SK-N-SH (cell line): Measurements from ENCODE around the gene FKBP2. TPM values are rescaled to one million over a fixed set of nuclear protein-coding genes. Genes with fewer than 3 reads are reported as not detected.

Experiments
- CTCF ChIA-PET: fragments of 300-600, 350-600 bp; formaldehyde crosslinking; extraction: SDS; loops from one replicate; lab custom pipeline; 2021; lab: Yijun Ruan, JAX
- POLR2A ChIA-PET: fragments of 350-600 bp; sonication (Branson Sonifier 250); formaldehyde crosslinking; extraction: SDS; loops from one replicate; lab custom pipeline; 2020; ENCODE audit warnings: antibody characterized with exemption, inconsistent platforms; lab: Yijun Ruan, JAX
- DNase-seq: peaks from one replicate; pipeline ENCODE4 v3.0.0; 2012
- H2AFZ ChIP-seq: fragments of 200-600 bp; sonication (generic); 2 replicates; pipeline ENCODE4 v1.8.1; 2016; ENCODE audit warnings: antibody characterized with exemption, mild to moderate bottlenecking, low read depth
- H3F3A ChIP-seq: fragments of 200-600 bp; sonication (generic); replicated peaks from 2 replicates; pipeline ENCODE3; 2016; ENCODE audit warnings: antibody characterized with exemption, mild to moderate bottlenecking; ENCODE audit not compliant: insufficient read depth
- H3K27ac ChIP-seq, 2 experiments: fragments of 200-500 bp in 1 of 2; fragments of 200-600 bp in 1 of 2; sonication (Bioruptor generic) in 1 of 2; sonication (generic), shearing (Covaris generic) in 1 of 2; 2 replicates each; pipeline versions ENCODE4 v1.5.1 to v1.6.1; 2014 to 2016; ENCODE audit warnings: low read depth in 2 of 2, inconsistent platforms in 1 of 2, low read length in 1 of 2, mild to moderate bottlenecking in 1 of 2, mixed read lengths in 1 of 2
- H3K27me3 ChIP-seq: fragments of 200-600 bp; sonication (generic), shearing (Covaris generic); 2 replicates; pipeline ENCODE4 v1.6.1; 2016; ENCODE audit warnings: mixed run types; ENCODE audit not compliant: insufficient read depth
- H3K36me3 ChIP-seq, 2 experiments: fragments of 200-500 bp in 1 of 2; fragments of 200-600 bp in 1 of 2; sonication (Bioruptor generic) in 1 of 2; sonication (generic) in 1 of 2; replicated peaks in 1 of 2; 2 replicates each; pipeline versions ENCODE3 to v1.5.1; 2014 to 2016; ENCODE audit warnings: low read length in 1 of 2, mild to moderate bottlenecking in 1 of 2; ENCODE audit not compliant: insufficient read depth in 2 of 2, control insufficient read depth in 1 of 2
- H3K4me1 ChIP-seq, 2 experiments: fragments of 200-500 bp in 1 of 2; fragments of 200-600 bp in 1 of 2; sonication (Bioruptor generic) in 1 of 2; sonication (generic), shearing (Covaris generic) in 1 of 2; 2 replicates each; pipeline versions ENCODE4 v1.5.1 to v1.6.1; 2014 to 2016; ENCODE audit warnings: low read depth in 1 of 2, low read length in 1 of 2, mixed run types in 1 of 2; ENCODE audit not compliant: insufficient read depth in 2 of 2, control insufficient read depth in 1 of 2
- H3K4me2 ChIP-seq: fragments of 200-600 bp; sonication (generic), shearing (Covaris generic); 2 replicates; pipeline ENCODE4 v1.6.1; 2017; ENCODE audit warnings: mixed run types
- H3K4me3 ChIP-seq, 2 experiments: fragments of 200-500 bp in 1 of 2; fragments of 200-600 bp in 1 of 2; sonication (Bioruptor generic) in 1 of 2; sonication (generic), shearing (Covaris generic) in 1 of 2; 2 replicates each; pipeline versions ENCODE4 v1.5.1 to v1.8.1; 2014 to 2016; ENCODE audit warnings: low read depth in 2 of 2, inconsistent platforms in 1 of 2, low read length in 1 of 2, mild to moderate bottlenecking in 1 of 2, mixed read lengths in 1 of 2, moderate library complexity in 1 of 2
- H3K79me2 ChIP-seq: fragments of 200-600 bp; sonication (generic); 2 replicates; pipeline ENCODE4 v1.8.1; 2017; ENCODE audit warnings: mild to moderate bottlenecking; ENCODE audit not compliant: insufficient read depth
- H3K9ac ChIP-seq: fragments of 200-600 bp; sonication (generic); 2 replicates; pipeline ENCODE4 v1.6.1; 2017; ENCODE audit warnings: mixed run types
- H3K9me2 ChIP-seq: fragments of 200-600 bp; sonication (generic); 2 replicates; pipeline ENCODE4 v1.6.1; 2017; ENCODE audit warnings: mixed run types
- H3K9me3 ChIP-seq: fragments of 200-600 bp; sonication (generic); 2 replicates; pipeline ENCODE4 v1.6.1; 2017; ENCODE audit warnings: mixed run types, mild to moderate bottlenecking, moderate library complexity
- H4K20me1 ChIP-seq: fragments of 200-600 bp; sonication (generic); 2 replicates; pipeline ENCODE4 v1.6.1; 2017; ENCODE audit warnings: mild to moderate bottlenecking, mixed run types; ENCODE audit not compliant: insufficient read depth
- CHD2 ChIP-seq: fragments of 150-350 bp; IDR thresholded peaks from 2 replicates; pipeline ENCODE4 v1.6.1; 2018; ENCODE audit warnings: low read length; ENCODE audit not compliant: partially characterized antibody
- ELF1 ChIP-seq: IDR thresholded peaks from 2 replicates; pipeline ENCODE4 v1.4.0; 2012
- EP300 ChIP-seq, 2 experiments: IDR thresholded peaks; 2 replicates each; pipeline versions ENCODE4 v1.4.0 to v1.6.1; 2012; ENCODE audit warnings: borderline replicate concordance in 1 of 2, low read depth in 1 of 2, low read length in 1 of 2
- EZH2phosphoT487 ChIP-seq: fragments of 200-600 bp; sonication (generic); IDR thresholded peaks from 2 replicates; pipeline ENCODE4 v1.6.1; 2017; ENCODE audit warnings: low read depth, mixed run types, mild to moderate bottlenecking, antibody characterized with exemption, moderate library complexity, borderline replicate concordance
- FOSL2 ChIP-seq: IDR thresholded peaks from 2 replicates; pipeline ENCODE4 v1.4.0; 2012; ENCODE audit warnings: low read depth, mild to moderate bottlenecking, moderate library complexity, borderline replicate concordance
- FOXJ3 ChIP-seq: sonication (generic); formaldehyde crosslinking; IDR thresholded peaks from 2 replicates; pipeline ENCODE4 v1.5.1; 2020; ENCODE audit warnings: mild to moderate bottlenecking, missing genetic modification reagents
- FOXM1 ChIP-seq: IDR thresholded peaks from 2 replicates; pipeline ENCODE4 v1.4.0; 2012; ENCODE audit warnings: low read depth, mild to moderate bottlenecking
- GABPA ChIP-seq: IDR thresholded peaks from 2 replicates; pipeline ENCODE4 v1.4.0; 2012; ENCODE audit warnings: low read depth, mild to moderate bottlenecking
- GATA2 ChIP-seq: sonication (generic); formaldehyde crosslinking; IDR thresholded peaks from 2 replicates; pipeline ENCODE4 v1.5.0; 2020; ENCODE audit warnings: mild to moderate bottlenecking, missing genetic modification reagents
- JUND ChIP-seq: IDR thresholded peaks from 2 replicates; pipeline ENCODE4 v1.4.0; 2012
- MEF2A ChIP-seq: IDR thresholded peaks from 2 replicates; pipeline ENCODE4 v1.4.0; 2012; ENCODE audit warnings: low read depth, borderline replicate concordance
- MXI1 ChIP-seq: IDR thresholded peaks from 2 replicates; pipeline ENCODE4 v1.6.1; 2012; ENCODE audit warnings: mild to moderate bottlenecking, low read depth, low read length, improper control_type of control experiment
- NFIC ChIP-seq: IDR thresholded peaks from 2 replicates; pipeline ENCODE4 v1.4.0; 2012; ENCODE audit warnings: borderline replicate concordance
- NRF1 ChIP-seq: IDR thresholded peaks from 2 replicates; pipeline ENCODE4 v1.6.1; 2012; ENCODE audit warnings: low read depth, mild to moderate bottlenecking, low read length
- POLR2AphosphoS5 ChIP-seq: IDR thresholded peaks from 2 replicates; pipeline ENCODE4 v1.6.1; 2012; ENCODE audit warnings: low read depth, low read length
- RAD21 ChIP-seq: IDR thresholded peaks from 2 replicates; pipeline ENCODE4 v1.6.1; 2012; ENCODE audit warnings: mild to moderate bottlenecking, low read length
- RCOR1 ChIP-seq: fragments of 150-350 bp; IDR thresholded peaks from 2 replicates; pipeline ENCODE4 v1.6.1; 2017; ENCODE audit warnings: antibody characterized with exemption, low read length
- RFX5 ChIP-seq: IDR thresholded peaks from 2 replicates; pipeline ENCODE4 v1.6.1; 2012; ENCODE audit warnings: mild to moderate bottlenecking, improper control_type of control experiment, low read length
- RXRA ChIP-seq: IDR thresholded peaks from 2 replicates; pipeline ENCODE4 v1.4.0; 2012; ENCODE audit warnings: low read depth, mild to moderate bottlenecking, borderline replicate concordance
- SMC3 ChIP-seq: IDR thresholded peaks from 2 replicates; pipeline ENCODE4 v1.6.1; 2012; ENCODE audit warnings: low read depth, low read length, improper control_type of control experiment
- TAF1 ChIP-seq: IDR thresholded peaks from 2 replicates; pipeline ENCODE4 v1.6.1; 2012; ENCODE audit warnings: low read depth, mild to moderate bottlenecking, low read length, moderate library complexity, borderline replicate concordance
- TCF12 ChIP-seq: IDR thresholded peaks from 2 replicates; pipeline ENCODE4 v1.4.0; 2012
- WGBS: methylation state at CpG from one replicate; pipeline ENCODE4 v1.1.6; 2017; ENCODE audit warnings: low lambda C conversion rate; 5-methylcytosine and 5-hydroxymethylcytosine counted together
- polyA plus RNA-seq, 3 experiments: library from polyadenylated mRNA; depleted of rRNA; stranded (reverse); fragments of >200 nt; gene quantifications; 2 replicates each; pipeline ENCODE4 v1.2.3, GENCODE V29; 2012
- TF ChIP-seq, protein P1 (sequence below): fragments of 150-350 bp; IDR thresholded peaks from 2 replicates; pipeline ENCODE4 v1.6.1; 2017; ENCODE audit warnings: antibody characterized with exemption, low read length, low read depth, borderline replicate concordance
- TF ChIP-seq, protein P2 (sequence below): IDR thresholded peaks from 2 replicates; pipeline ENCODE4 v1.6.1; 2012; ENCODE audit warnings: mild to moderate bottlenecking, low read depth, low read length, moderate library complexity

Gene FKBP2
- polyA plus RNA-seq, 1 of the 3 experiments (the other 2 are of a cell fraction) = 127 TPM

DNA sequence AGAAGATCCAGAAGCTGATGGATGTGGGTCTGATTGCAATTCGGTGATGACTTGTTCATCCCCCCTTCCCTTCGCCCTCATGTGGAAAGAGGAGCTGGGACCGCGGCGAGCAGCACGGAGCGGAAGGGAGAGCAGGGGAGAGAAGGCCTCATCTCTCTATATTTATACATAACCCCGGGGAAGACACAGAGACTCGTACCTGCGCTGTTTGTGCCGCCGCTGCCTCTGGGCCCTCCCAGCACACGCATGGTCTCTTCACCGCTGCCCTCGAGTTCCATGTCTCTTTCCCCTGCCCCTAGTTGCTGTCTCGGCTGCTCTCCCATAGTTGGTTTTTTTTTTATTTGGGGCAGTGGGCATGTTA is 36.8 kb upstream of the FKBP2 start:
- Histone ChIP-seq H3K9ac (no peak overlapping the region), H3K36me3 (peaks cover 39 to 47% of the 10 kb centered on the region in 2 experiments), H3K27me3 (no peaks in the 10 kb centered on the region), H3K79me2 (no peaks in the 10 kb centered on the region; the same call in 1 of the 2 replicates), H3K4me2 (no peak overlapping the region), H3K4me3 (no peak overlapping the region), H3F3A (peaks cover 30% of the 10 kb centered on the region), H3K9me3 (no peaks in the 10 kb centered on the region), H3K4me1 (peaks cover 4 to 27% of the 10 kb centered on the region in 2 experiments; a peak in 3 of 4 replicates), H3K9me2 (no peaks in the 10 kb centered on the region), H2AFZ (no peak overlapping the region), H4K20me1 (peaks cover 9% of the 10 kb centered on the region), H3K27ac (peak overlapping the region in 1 of 2 experiments; percentile 6; a peak in 1 of 4 replicates)
- no peak for DNase-seq
- CTCF ChIA-PET = interaction anchor here (0.6 to 5.3 kb wide), 21 partner anchors 9 to 99 kb away, joined by 3 to 52 read pairs (median 6); partner anchors contain the start of genes CATSPERZ, NUDT22, PLCB3 and STIP1
- WGBS = 93% methylated on average over 15 of the region's 16 CpGs
- POLR2A ChIA-PET = interaction anchor here (0.9 to 2.0 kb wide), 6 partner anchors 9 to 100 kb away, joined by 3 to 5 read pairs (median 4); partner anchors contain the start of gene NUDT22
- TF ChIP-seq, protein P1, sequence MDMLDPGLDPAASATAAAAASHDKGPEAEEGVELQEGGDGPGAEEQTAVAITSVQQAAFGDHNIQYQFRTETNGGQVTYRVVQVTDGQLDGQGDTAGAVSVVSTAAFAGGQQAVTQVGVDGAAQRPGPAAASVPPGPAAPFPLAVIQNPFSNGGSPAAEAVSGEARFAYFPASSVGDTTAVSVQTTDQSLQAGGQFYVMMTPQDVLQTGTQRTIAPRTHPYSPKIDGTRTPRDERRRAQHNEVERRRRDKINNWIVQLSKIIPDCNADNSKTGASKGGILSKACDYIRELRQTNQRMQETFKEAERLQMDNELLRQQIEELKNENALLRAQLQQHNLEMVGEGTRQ = no peak
- TF ChIP-seq POLR2AphosphoS5 = no peak
- TF ChIP-seq FOSL2 = no peak
- TF ChIP-seq EZH2phosphoT487 = no peak
- TF ChIP-seq GABPA = no peak
- TF ChIP-seq GATA2 (CRISPR knock-in tag) = no peak
- TF ChIP-seq CHD2 = no peak
- TF ChIP-seq FOXM1 = no peak
- no peak for TF ChIP-seq NFIC
- TF ChIP-seq NRF1 = no peak
- no peak for TF ChIP-seq RXRA
- TF ChIP-seq RFX5 = no peak
- no peak for TF ChIP-seq JUND
- TF ChIP-seq RAD21 = no peak
- TF ChIP-seq EP300 (IDR thresholded peaks at IDR 0.05; ENCODE audit: borderline replicate concordance in 1 of 2, low read depth in 1 of 2, low read length in 1 of 2) = no peak
- no peak for TF ChIP-seq SMC3
- TF ChIP-seq ELF1 = no peak

DNA sequence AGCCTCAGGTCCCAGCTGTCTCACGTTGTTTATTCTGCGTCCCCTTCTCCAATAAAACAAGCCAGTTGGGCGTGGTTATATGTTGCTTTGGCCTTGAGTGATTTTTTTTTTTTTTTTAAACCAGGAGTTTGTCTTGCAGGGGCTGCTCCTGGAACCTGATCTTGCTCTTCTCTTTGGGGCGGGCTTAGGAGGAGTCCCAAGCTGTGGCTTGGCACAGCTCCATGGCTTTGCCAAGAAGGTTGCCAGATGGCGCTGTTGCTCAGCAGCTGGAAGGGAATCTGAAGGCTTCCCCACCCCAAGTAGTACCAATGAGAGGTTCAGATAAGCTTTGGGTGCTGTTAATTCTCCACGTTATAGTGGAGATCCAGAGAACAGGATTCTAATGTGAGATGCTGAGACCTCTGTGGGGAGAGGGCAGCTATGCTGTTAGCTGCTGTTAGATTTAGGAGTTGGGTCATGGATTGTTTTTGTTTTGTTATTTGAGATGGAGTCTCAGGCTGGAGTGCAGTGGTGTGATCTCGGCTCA is 36.4 kb upstream of the FKBP2 start:
- peaks cover 9% of the 10 kb centered on the region for H4K20me1 ChIP-seq
- H3K4me3 ChIP-seq = no peak overlapping the region
- 44% methylated on average over 7 of the region's 7 CpGs for WGBS
- H3K9me2 ChIP-seq = no peaks in the 10 kb centered on the region
- no peaks in the 10 kb centered on the region; the same call in 1 of the 2 replicates for H3K79me2 ChIP-seq
- peaks cover 30% of the 10 kb centered on the region for H3F3A ChIP-seq
- H3K9me3 ChIP-seq = no peaks in the 10 kb centered on the region
- ChIA-PET POLR2A (interaction anchor here (0.6 to 2.0 kb wide), 7 partner anchors 8 to 100 kb away, joined by 3 to 5 read pairs (median 4); partner anchors contain the start of gene NUDT22), CTCF (interaction anchor here (0.6 to 5.3 kb wide), 21 partner anchors 9 to 98 kb away, joined by 3 to 52 read pairs (median 6); partner anchors contain the start of genes CATSPERZ, NUDT22, PLCB3 and STIP1)
- H3K36me3 ChIP-seq = peaks cover 39 to 47% of the 10 kb centered on the region in 2 experiments
- peak overlapping the region in 1 of 2 experiments; percentile 6; a peak in 1 of 4 replicates for H3K27ac ChIP-seq
- DNase-seq = peak; percentile 89
- peaks cover 4 to 27% of the 10 kb centered on the region in 2 experiments; a peak in 3 of 4 replicates for H3K4me1 ChIP-seq
- H3K4me2 ChIP-seq = no peak overlapping the region
- H2AFZ ChIP-seq = no peak overlapping the region
- no peak overlapping the region for H3K9ac ChIP-seq
- H3K27me3 ChIP-seq = no peaks in the 10 kb centered on the region
- TF ChIP-seq EP300 (IDR thresholded peaks at IDR 0.05; ENCODE audit: borderline replicate concordance in 1 of 2, low read depth in 1 of 2, low read length in 1 of 2) (no peak), SMC3 (peak; percentile 72), TAF1 (no peak), MXI1 (no peak), FOSL2 (no peak), MEF2A (no peak), RCOR1 (0 out of 2 replicates have a peak, but pooled peaks have one; percentile 18), FOXJ3 (CRISPR knock-in tag) (no peak), GABPA (no peak), EZH2phosphoT487 (no peak), RFX5 (no peak), TCF12 (peak; percentile 33; the same call in 1 of the 2 replicates), CHD2 (peak; percentile 19)
- TF ChIP-seq, protein P2, sequence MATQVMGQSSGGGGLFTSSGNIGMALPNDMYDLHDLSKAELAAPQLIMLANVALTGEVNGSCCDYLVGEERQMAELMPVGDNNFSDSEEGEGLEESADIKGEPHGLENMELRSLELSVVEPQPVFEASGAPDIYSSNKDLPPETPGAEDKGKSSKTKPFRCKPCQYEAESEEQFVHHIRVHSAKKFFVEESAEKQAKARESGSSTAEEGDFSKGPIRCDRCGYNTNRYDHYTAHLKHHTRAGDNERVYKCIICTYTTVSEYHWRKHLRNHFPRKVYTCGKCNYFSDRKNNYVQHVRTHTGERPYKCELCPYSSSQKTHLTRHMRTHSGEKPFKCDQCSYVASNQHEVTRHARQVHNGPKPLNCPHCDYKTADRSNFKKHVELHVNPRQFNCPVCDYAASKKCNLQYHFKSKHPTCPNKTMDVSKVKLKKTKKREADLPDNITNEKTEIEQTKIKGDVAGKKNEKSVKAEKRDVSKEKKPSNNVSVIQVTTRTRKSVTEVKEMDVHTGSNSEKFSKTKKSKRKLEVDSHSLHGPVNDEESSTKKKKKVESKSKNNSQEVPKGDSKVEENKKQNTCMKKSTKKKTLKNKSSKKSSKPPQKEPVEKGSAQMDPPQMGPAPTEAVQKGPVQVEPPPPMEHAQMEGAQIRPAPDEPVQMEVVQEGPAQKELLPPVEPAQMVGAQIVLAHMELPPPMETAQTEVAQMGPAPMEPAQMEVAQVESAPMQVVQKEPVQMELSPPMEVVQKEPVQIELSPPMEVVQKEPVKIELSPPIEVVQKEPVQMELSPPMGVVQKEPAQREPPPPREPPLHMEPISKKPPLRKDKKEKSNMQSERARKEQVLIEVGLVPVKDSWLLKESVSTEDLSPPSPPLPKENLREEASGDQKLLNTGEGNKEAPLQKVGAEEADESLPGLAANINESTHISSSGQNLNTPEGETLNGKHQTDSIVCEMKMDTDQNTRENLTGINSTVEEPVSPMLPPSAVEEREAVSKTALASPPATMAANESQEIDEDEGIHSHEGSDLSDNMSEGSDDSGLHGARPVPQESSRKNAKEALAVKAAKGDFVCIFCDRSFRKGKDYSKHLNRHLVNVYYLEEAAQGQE = no peak
